NCI-H524 treated with DMSO at 0.1 percent for 48 hours (cell line): ENCODE results near the gene PKNOX2.
"Not testable (repeated sequence)": the region's sequence is repeated elsewhere in the genome, so short reads cannot be mapped to it uniquely, and the experiment has no call there.

Source experiments
- DNase-seq: peaks from one replicate; lab custom pipeline; 2025; lab: John Stamatoyannopoulos, UW

The PKNOX2 gene

GRCh38 chr11:125202977-125203376 lies 38.4 kb downstream of the PKNOX2 start:
- no peak for DNase-seq

GRCh38 chr11:125207866-125208425 lies 43.4 kb downstream of the PKNOX2 start:
- DNase-seq = no peak

- no peak for DNase-seq
Observed at GRCh38 chr11:125210066-125210465, 45.5 kb downstream of the PKNOX2 start.

GRCh38 chr11:125211191-125211947 lies 46.8 kb downstream of the PKNOX2 start:
- no peak for DNase-seq

- DNase-seq = no peak
Observed at GRCh38 chr11:125211948-125212340, 47.4 kb downstream of the PKNOX2 start.

GRCh38 chr11:125214601-125215565 lies 50.3 kb downstream of the PKNOX2 start:
- DNase-seq = no peak

- DNase-seq = no peak
Observed at GRCh38 chr11:125215976-125216375, 51.4 kb downstream of the PKNOX2 start.

GRCh38 chr11:125218336-125218735 lies 53.8 kb downstream of the PKNOX2 start:
- no peak for DNase-seq

- no peak for DNase-seq
Observed at GRCh38 chr11:125221461-125221860, 56.9 kb downstream of the PKNOX2 start.

GRCh38 chr11:125222494-125222893 lies 57.9 kb downstream of the PKNOX2 start:
- no peak for DNase-seq

- DNase-seq = not testable (repeated sequence)
Observed at GRCh38 chr11:125223161-125223560, 58.6 kb downstream of the PKNOX2 start.

GRCh38 chr11:125223901-125224361 lies 59.4 kb downstream of the PKNOX2 start:
- no peak for DNase-seq

- DNase-seq = no peak
Observed at GRCh38 chr11:125224391-125225021, 60.0 kb downstream of the PKNOX2 start.

- DNase-seq = no peak
Observed at GRCh38 chr11:125225401-125225800, 60.9 kb downstream of the PKNOX2 start.

- DNase-seq = no peak
Observed at GRCh38 chr11:125226031-125226430, 61.5 kb downstream of the PKNOX2 start.

GRCh38 chr11:125226706-125227105 lies 62.2 kb downstream of the PKNOX2 start:
- no peak for DNase-seq

- DNase-seq = no peak
Observed at GRCh38 chr11:125227151-125227550, 62.6 kb downstream of the PKNOX2 start.

- no peak for DNase-seq
Observed at GRCh38 chr11:125228445-125228844, 63.9 kb downstream of the PKNOX2 start.

- DNase-seq = no peak
Observed at GRCh38 chr11:125228993-125229392, 64.4 kb downstream of the PKNOX2 start.

GRCh38 chr11:125229916-125230315 lies 65.4 kb downstream of the PKNOX2 start:
- DNase-seq = no peak

- no peak for DNase-seq
Observed at GRCh38 chr11:125233116-125233515, 68.6 kb downstream of the PKNOX2 start.

GRCh38 chr11:125233736-125234275 lies 69.3 kb downstream of the PKNOX2 start:
- no peak for DNase-seq
